Measurements from ENCODE around the gene PRKAG1. TPM values are rescaled to one million over a fixed set of nuclear protein-coding genes. Genes with fewer than 3 reads are reported as not detected.

Gene PRKAG1
- polyA plus RNA-seq, 3 donors = 35.9 to 58.9 (median 50.1) TPM

DNA sequence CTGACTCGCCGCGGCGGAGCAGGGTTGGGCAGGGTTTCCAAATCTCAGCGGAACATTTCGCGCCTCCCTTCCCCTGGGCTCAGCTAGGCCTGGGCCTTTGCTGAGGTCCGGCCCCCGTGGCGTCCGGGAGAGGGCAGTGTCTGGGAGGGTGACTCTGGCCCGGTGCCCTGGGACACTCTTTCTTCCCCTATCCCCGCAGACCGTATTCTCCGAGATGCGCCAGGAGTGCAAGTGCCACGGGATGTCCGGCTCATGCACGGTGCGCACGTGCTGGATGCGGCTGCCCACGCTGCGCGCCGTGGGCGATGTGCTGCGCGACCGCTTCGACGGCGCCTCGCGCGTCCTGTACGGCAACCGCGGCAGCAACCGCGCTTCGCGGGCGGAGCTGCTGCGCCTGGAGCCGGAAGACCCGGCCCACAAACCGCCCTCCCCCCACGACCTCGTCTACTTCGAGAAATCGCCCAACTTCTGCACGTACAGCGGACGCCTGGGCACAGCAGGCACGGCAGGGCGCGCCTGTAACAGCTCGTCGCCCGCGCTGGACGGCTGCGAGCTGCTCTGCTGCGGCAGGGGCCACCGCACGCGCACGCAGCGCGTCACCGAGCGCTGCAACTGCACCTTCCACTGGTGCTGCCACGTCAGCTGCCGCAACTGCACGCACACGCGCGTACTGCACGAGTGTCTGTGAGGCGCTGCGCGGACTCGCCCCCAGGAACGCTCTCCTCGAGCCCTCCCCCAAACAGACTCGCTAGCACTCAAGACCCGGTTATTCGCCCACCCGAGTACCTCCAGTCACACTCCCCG is 37.4 kb downstream of the PRKAG1 start:
- Histone ChIP-seq H4K20me1 (ENCODE audit: insufficient read depth, low read length) (peaks cover 5% of the 10 kb centered on the region), H3K36me3 (replicated peaks in 1 of 2; ENCODE audit: control insufficient read depth in 1 of 2, insufficient read depth in 2 of 2, low read length in 2 of 2) (no peaks in the 10 kb centered on the region), H3K79me2 (ENCODE audit: insufficient read depth, low read length) (no peaks in the 10 kb centered on the region), H3K27ac (ENCODE audit: low read depth in 1 of 2, low read length in 2 of 2) (no peak overlapping the region), H3K4me1 (ENCODE audit: control insufficient read depth in 1 of 2, insufficient read depth in 2 of 2, low read length in 2 of 2) (peaks cover 43 to 45% of the 10 kb centered on the region in 2 donors), H3K9ac (ENCODE audit: insufficient read depth, low read length, poor library complexity, severe bottlenecking) (peak overlapping the region; percentile 28), H3K27me3 (ENCODE audit: control insufficient read depth in 2 of 2, insufficient read depth in 2 of 2, low read length in 2 of 2) (peaks cover 75 to 96% of the 10 kb centered on the region in 2 donors), H3K4me2 (replicated peaks; ENCODE audit: extremely low read depth, low read length, poor library complexity, severe bottlenecking) (peak overlapping the region; percentile 83), H3K9me3 (replicated peaks in 1 of 2; ENCODE audit: control insufficient read depth in 1 of 2, insufficient read depth in 1 of 2, low read length in 2 of 2) (peaks cover 0 to 41% of the 10 kb centered on the region in 2 donors), H3K4me3 (replicated peaks in 1 of 3; ENCODE audit: low read depth in 2 of 3, low read length in 3 of 3) (peak overlapping the region in 1 of 3 experiments; percentile 72), H2AFZ (ENCODE audit: insufficient read depth, low read depth, low read length, poor library complexity, severe bottlenecking) (peak overlapping the region; percentile 59)
- Mint-ChIP-seq H3K9me3 (peaks cover 2 to 41% (median 22%) of the 10 kb centered on the region in 7 donors), H3K27ac (peak overlapping the region in 1 of 7 donors; percentile 68), H3K36me3 (peaks cover 22 to 23% of the 10 kb centered on the region in 2 donors), H3K27me3 (ENCODE audit: low read depth in 3 of 3) (peaks cover 93 to 99% (median 94%) of the 10 kb centered on the region in 3 donors), H3K4me3 (peak overlapping the region; percentile 79 to 92), H3K4me1 (peaks cover 50% of the 10 kb centered on the region)
- 3% methylated on average over 87 of the region's 91 CpGs for WGBS (ENCODE audit: insufficient coverage)
- TF ChIP-seq, protein P1, sequence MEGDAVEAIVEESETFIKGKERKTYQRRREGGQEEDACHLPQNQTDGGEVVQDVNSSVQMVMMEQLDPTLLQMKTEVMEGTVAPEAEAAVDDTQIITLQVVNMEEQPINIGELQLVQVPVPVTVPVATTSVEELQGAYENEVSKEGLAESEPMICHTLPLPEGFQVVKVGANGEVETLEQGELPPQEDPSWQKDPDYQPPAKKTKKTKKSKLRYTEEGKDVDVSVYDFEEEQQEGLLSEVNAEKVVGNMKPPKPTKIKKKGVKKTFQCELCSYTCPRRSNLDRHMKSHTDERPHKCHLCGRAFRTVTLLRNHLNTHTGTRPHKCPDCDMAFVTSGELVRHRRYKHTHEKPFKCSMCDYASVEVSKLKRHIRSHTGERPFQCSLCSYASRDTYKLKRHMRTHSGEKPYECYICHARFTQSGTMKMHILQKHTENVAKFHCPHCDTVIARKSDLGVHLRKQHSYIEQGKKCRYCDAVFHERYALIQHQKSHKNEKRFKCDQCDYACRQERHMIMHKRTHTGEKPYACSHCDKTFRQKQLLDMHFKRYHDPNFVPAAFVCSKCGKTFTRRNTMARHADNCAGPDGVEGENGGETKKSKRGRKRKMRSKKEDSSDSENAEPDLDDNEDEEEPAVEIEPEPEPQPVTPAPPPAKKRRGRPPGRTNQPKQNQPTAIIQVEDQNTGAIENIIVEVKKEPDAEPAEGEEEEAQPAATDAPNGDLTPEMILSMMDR (IDR thresholded peaks at IDR 0.05) = peak; percentile 43
- intact Hi-C loops (cut with micrococcal nuclease) = loop anchor here in 1 of 2 donors (10.0 kb wide), 1 partner anchor 126 kb away; the partner anchor contains the start of gene DDX23
- DNase-seq = peak in 2 of 3 donors; percentile 56 to 80

DNA sequence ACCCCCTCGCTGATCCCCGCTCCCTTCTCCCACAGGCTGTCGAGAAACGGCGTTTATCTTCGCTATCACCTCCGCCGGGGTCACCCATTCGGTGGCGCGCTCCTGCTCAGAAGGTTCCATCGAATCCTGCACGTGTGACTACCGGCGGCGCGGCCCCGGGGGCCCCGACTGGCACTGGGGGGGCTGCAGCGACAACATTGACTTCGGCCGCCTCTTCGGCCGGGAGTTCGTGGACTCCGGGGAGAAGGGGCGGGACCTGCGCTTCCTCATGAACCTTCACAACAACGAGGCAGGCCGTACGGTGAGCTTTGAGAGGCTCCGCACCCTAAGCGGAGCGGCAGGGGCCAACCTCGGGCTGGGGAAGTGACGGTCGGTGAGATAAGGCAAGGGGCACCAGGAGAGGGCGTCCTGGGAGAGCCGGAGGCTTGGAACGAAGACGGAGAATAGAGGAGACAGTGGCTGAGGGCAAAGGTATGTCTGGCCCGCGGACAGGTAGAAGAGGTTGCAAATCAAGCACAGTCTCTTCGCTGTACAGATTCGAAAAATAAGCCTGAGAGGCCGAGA is 38.1 kb downstream of the PRKAG1 start:
- Histone ChIP-seq H4K20me1 (ENCODE audit: insufficient read depth, low read length) (peaks cover 5% of the 10 kb centered on the region), H3K27ac (ENCODE audit: low read depth in 1 of 2, low read length in 2 of 2) (no peak overlapping the region), H3K79me2 (ENCODE audit: insufficient read depth, low read length) (no peaks in the 10 kb centered on the region), H3K4me1 (ENCODE audit: control insufficient read depth in 1 of 2, insufficient read depth in 2 of 2, low read length in 2 of 2) (peaks cover 43 to 45% of the 10 kb centered on the region in 2 donors), H3K9ac (ENCODE audit: insufficient read depth, low read length, poor library complexity, severe bottlenecking) (peak overlapping the region; percentile 28), H3K4me2 (replicated peaks; ENCODE audit: extremely low read depth, low read length, poor library complexity, severe bottlenecking) (peak overlapping the region; percentile 83), H3K27me3 (ENCODE audit: control insufficient read depth in 2 of 2, insufficient read depth in 2 of 2, low read length in 2 of 2) (peaks cover 73 to 96% of the 10 kb centered on the region in 2 donors), H3K36me3 (replicated peaks in 1 of 2; ENCODE audit: control insufficient read depth in 1 of 2, insufficient read depth in 2 of 2, low read length in 2 of 2) (no peaks in the 10 kb centered on the region), H3K9me3 (replicated peaks in 1 of 2; ENCODE audit: control insufficient read depth in 1 of 2, insufficient read depth in 1 of 2, low read length in 2 of 2) (peaks cover 0 to 41% of the 10 kb centered on the region in 2 donors), H2AFZ (ENCODE audit: insufficient read depth, low read depth, low read length, poor library complexity, severe bottlenecking) (peak overlapping the region; percentile 62), H3K4me3 (replicated peaks in 1 of 3; ENCODE audit: low read depth in 2 of 3, low read length in 3 of 3) (peak overlapping the region in 2 of 3 experiments; percentile 23 to 72)
- H3K9me3 Mint-ChIP-seq = peaks cover 2 to 41% (median 22%) of the 10 kb centered on the region in 7 donors
- H3K4me1 Mint-ChIP-seq = peaks cover 50% of the 10 kb centered on the region
- intact Hi-C loops (cut with micrococcal nuclease) = loop anchor here in 1 of 2 donors (10.0 kb wide), 1 partner anchor 126 kb away; the partner anchor contains the start of gene DDX23
- TF ChIP-seq, protein P1 (IDR thresholded peaks at IDR 0.05) = no peak
- H3K4me3 Mint-ChIP-seq = peak overlapping the region; percentile 79 to 92
- peak in 1 of 3 donors; percentile 38 for DNase-seq
- H3K36me3 Mint-ChIP-seq = peaks cover 22 to 23% of the 10 kb centered on the region in 2 donors
- peaks cover 92 to 98% (median 95%) of the 10 kb centered on the region in 3 donors for H3K27me3 Mint-ChIP-seq (ENCODE audit: low read depth in 3 of 3)
- peak overlapping the region in 2 of 7 donors; percentile 12 to 14 for H3K27ac Mint-ChIP-seq
- 2% methylated on average over 45 of the region's 46 CpGs for WGBS (ENCODE audit: insufficient coverage)
